ENCODE results near the gene NIT2. TPM values are rescaled to one million over a fixed set of nuclear protein-coding genes. Genes with fewer than 3 reads are reported as not detected.

NIT2 gene
- total and polyA plus RNA-seq, 9 of the 15 experiments (the other 6 are each of a cell fraction or from before 2014, with no cell fraction given): 11.4 to 62.2 (median 22.1) TPM

DNA sequence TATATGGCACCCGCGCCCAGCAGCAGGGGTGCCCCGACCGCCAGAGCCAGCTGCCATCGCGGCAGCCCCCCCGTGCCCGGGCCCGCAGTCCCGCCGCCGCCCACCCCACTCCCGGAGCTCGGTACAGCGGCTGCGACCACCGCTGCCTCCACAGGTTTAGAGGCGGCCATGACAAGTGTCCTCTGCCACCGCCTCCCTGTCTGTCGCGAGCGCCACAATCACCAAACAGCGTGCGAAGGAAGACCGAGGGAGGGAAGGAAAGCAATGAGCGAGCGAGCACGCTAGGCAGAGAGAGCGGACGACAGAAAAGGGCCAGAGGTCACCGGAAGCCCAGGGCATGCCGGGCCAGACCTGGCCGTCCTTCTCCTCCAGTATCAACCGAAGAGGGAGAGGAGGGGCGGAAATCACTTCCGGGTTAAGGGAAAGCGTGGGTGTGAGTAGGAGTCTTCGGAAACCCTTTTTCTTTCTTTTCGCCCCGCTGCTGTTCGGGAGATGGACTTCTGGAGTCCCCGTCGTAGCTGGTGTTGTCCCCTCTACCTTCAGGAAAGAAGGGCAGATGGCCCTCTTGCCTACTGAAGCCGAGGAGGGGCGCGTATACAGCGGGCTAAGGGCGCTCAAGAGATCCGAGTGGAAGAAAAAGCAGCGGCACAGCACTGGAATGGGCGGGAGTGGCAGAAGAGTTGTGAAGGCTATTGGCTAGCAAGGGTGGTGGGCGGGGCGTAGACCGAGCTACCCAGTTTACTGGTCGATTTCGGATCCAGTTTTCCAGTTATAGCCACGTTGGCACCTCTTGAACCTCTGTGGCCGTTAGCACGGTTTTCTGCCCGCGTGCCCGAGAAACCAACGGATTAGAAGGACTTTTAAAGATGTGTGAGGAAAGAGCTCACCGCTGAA is 66.5 kb downstream of the NIT2 start, which contains the start of the genes LNP1 and TOMM70 (continued):
- TF ChIP-seq, protein P1, sequence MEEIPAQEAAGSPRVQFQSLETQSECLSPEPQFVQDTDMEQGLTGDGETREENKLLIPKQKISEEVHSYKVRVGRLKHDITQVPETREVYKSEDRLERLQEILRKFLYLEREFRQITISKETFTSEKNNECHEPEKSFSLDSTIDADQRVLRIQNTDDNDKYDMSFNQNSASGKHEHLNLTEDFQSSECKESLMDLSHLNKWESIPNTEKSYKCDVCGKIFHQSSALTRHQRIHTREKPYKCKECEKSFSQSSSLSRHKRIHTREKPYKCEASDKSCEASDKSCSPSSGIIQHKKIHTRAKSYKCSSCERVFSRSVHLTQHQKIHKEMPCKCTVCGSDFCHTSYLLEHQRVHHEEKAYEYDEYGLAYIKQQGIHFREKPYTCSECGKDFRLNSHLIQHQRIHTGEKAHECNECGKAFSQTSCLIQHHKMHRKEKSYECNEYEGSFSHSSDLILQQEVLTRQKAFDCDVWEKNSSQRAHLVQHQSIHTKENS (CRISPR knock-in tag; IDR thresholded peaks at IDR 0.05): no peak
- no peak for TF ChIP-seq ZFP1 (CRISPR knock-in tag; IDR thresholded peaks at IDR 0.05)
- no peak for TF ChIP-seq ZNF175 (CRISPR knock-in tag; IDR thresholded peaks at IDR 0.05; ENCODE audit: low read depth)
- no peak for TF ChIP-seq TFE3 (CRISPR knock-in tag; IDR thresholded peaks at IDR 0.05)
- TF ChIP-seq TAF1 (IDR thresholded peaks at IDR 0.05; ENCODE audit: control insufficient read depth, extremely low read depth, insufficient read depth, low read length, severe bottlenecking): peak; percentile 69
- TF ChIP-seq HBP1 (CRISPR knock-in tag; IDR thresholded peaks at IDR 0.05): no peak
- no peak; the same call in 1 of the 2 replicates for TF ChIP-seq FOXP1 (CRISPR knock-in tag; IDR thresholded peaks at IDR 0.05)
- no peak for TF ChIP-seq CBX1 (IDR thresholded peaks at IDR 0.05; ENCODE audit: low read depth)
- no peak for TF ChIP-seq RFX5 (IDR thresholded peaks at IDR 0.05; ENCODE audit: low read depth, low read length)
- TF ChIP-seq POLR3G (IDR thresholded peaks at IDR 0.05; ENCODE audit: extremely low read depth, insufficient read length, insufficient replicate concordance): no peak
- 0 out of 4 replicates have a peak, but pooled peaks of 1 of the 2 experiments have one; percentile 41 for TF ChIP-seq TEAD1 (CRISPR knock-in tag; IDR thresholded peaks at IDR 0.05)
- no peak for TF ChIP-seq PTTG1 (tag; IDR thresholded peaks at IDR 0.05; ENCODE audit: low read depth)
- TF ChIP-seq PHF8 (IDR thresholded peaks at IDR 0.05; ENCODE audit: borderline replicate concordance, low read length): peak; percentile 93
- peak; percentile 48 to 53; a peak in 2 of 4 replicates for TF ChIP-seq MAZ (CRISPR knock-in tag; conservative IDR thresholded peaks at IDR 0.05 in 1 of 2, IDR thresholded peaks at IDR 0.05 in 1 of 2)
- TF ChIP-seq ZKSCAN8 (CRISPR knock-in tag; IDR thresholded peaks at IDR 0.05): no peak; the same call in 1 of the 2 replicates
- 0 out of 2 replicates have a peak, but pooled peaks have one; percentile 12 for TF ChIP-seq SOX6 (IDR thresholded peaks at IDR 0.05)
- no peak for TF ChIP-seq ZNF444 (CRISPR knock-in tag; IDR thresholded peaks at IDR 0.05)
- peak; percentile 78 for TF ChIP-seq POLR2AphosphoS5 (IDR thresholded peaks at IDR 0.05; ENCODE audit: control insufficient read depth, insufficient read depth, low read depth, low read length)
- TF ChIP-seq IRF2 (CRISPR knock-in tag; IDR thresholded peaks at IDR 0.05): no peak
- peak; percentile 89 for TF ChIP-seq SUPT5H (IDR thresholded peaks at IDR 0.05)
- no peak for TF ChIP-seq ZNF57 (CRISPR knock-in tag; IDR thresholded peaks at IDR 0.05)
- peak; percentile 60 for TF ChIP-seq SAP30 (IDR thresholded peaks at IDR 0.05; ENCODE audit: borderline replicate concordance, insufficient read depth, low read depth, low read length, poor library complexity, severe bottlenecking)
- no peak for TF ChIP-seq FOXJ2 (tag; IDR thresholded peaks at IDR 0.05)
